COLO668 (cell line): ENCODE results near the gene EDNRA.

Experiments
- DNase-seq: peaks from one replicate; lab custom pipeline; 2025; ENCODE audit not compliant: unreplicated experiment; lab: John Stamatoyannopoulos, UW

The EDNRA gene

DNA sequence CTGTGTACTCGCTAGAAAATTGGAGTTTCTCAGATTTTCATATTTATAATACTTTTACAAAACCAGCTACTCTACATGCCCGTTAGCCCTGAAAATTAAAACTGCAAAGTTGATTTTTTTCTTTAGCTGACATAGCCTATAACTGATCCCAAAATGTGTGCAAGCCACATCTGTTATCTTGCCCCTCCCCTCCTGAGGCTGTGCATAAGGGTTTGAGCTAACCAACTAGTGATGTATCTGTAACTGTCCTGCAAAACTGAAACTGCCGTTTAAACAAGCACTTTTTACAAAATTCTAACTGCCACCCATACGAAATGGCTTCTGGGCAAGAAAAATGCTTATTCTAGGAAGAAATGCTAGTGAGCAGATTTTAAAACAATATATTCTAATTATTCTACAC lies 59.1 kb downstream of the EDNRA start:
- no peak for DNase-seq

GRCh38 chr4:147542229-147542990 lies 61.5 kb downstream of the EDNRA start:
- no peak for DNase-seq

DNA sequence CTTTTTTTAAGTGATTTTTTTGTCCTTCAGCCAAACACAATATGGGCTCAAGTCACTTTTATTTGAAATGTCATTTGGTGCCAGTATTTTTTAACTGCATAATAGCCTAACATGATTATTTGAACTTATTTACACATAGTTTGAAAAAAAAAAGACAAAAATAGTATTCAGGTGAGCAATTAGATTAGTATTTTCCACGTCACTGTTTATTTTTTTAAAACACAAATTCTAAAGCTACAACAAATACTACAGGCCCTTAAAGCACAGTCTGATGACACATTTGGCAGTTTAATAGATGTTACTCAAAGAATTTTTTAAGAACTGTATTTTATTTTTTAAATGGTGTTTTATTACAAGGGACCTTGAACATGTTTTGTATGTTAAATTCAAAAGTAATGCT lies 62.1 kb downstream of the EDNRA start:
- DNase-seq: no peak

DNA sequence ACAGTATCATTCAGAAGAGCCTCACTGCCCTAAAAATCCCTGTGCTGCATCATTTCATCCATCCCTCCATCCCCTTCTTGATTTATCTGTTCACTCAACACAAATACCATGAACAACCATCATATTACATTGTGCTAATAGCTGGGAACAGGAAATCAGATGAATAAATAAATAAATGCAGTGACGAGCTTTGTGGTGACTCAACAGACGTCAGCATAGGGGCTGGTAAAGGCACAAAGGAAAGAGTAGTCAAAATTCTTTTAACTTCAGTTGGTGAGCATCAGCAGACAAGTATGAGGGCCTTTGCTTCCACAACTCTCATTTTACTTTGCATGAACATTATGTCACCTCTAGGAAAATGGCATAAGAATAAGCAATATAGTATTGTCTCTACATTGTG lies 65.5 kb downstream of the EDNRA start:
- DNase-seq: no peak

DNA sequence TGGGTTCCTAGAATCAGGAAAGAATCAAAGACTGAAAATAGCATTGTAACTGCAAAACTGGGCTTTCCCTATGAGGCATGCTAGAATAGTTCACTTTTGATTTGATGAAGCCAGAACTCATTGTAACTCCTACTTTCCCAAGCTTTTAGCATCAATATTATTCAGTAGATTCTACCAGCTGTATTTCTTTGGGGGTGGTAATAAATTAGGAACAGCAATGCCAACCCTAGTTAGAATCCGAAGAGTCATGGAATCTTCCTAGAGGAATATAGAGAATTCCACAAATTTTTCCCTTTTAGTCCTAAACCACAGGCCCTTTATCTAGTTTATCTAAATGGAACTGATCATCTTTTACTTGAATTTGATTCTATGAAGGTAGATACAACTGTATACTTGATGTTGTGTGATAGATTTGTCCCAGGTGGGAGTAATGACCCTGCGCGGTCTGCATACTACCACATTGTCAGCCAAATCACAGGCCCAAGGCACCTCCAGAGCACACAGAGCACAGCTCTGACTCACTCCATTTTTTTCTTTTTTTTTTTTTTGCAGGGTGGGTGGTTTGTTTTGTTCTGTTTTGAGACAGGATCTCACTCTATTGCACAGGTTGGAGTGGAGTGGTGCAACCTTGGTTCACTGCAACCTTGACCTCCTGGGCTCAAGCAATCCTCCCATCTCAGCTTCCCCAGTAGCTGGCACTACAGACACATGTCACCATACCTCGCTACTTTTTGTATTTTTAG lies 66.6 kb downstream of the EDNRA start:
- no peak for DNase-seq

DNA sequence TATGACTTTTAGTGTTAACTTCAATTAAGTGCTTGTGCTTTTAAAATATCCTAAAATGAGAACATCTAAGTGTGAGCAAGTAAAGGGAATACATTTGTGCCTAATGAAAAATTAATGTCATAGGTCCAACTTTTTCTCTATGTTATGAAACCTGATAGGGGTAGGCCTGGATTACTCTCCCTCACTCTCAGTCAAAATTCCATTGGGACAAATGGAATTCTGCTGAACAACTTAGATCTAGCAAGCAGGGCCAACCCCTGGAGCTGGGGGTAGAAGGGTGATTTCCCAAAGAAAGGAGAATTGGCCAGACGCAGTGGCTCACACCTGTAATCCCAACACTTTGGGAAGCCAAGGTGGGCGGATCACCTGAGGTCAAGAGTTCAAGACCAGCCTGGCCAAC lies 67.4 kb downstream of the EDNRA start:
- DNase-seq: no peak

- no peak for DNase-seq
Observed at GRCh38 chr4:147550626-147551246, 69.8 kb downstream of the EDNRA start.

GRCh38 chr4:147560625-147561024 lies 79.7 kb downstream of the EDNRA start:
- no peak for DNase-seq

- DNase-seq: no peak
Observed at GRCh38 chr4:147566762-147567161, 85.9 kb downstream of the EDNRA start.

- no peak for DNase-seq
Observed at GRCh38 chr4:147567276-147567675, 86.4 kb downstream of the EDNRA start.

- DNase-seq: no peak
Observed at GRCh38 chr4:147570616-147571015, 89.7 kb downstream of the EDNRA start.

- no peak for DNase-seq
Observed at GRCh38 chr4:147571036-147571770, 90.3 kb downstream of the EDNRA start.

DNA sequence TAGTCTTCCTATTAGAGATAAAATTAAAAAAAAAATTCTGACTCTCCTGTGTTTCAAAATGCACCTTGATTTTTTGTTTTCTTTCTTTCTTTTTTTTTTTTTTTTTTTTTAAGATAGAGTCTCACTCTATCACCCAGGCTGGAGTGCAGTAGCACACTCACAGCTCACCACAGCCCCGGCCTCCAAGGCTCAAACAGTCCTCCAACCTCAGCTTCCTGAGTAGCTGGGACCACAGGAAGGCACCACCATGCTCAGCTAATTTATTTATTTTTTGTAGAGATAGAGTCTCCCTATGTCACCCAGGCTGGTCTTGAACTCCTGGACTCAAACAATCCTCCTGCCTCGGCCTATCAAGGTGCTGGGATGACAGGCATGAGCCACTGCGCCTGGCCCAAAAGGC lies 95.2 kb downstream of the EDNRA start:
- no peak for DNase-seq

GRCh38 chr4:147578051-147578476 lies 97.2 kb downstream of the EDNRA start:
- peak; percentile 21 for DNase-seq

GRCh38 chr4:147578593-147578992 lies 97.7 kb downstream of the EDNRA start:
- no peak for DNase-seq

DNA sequence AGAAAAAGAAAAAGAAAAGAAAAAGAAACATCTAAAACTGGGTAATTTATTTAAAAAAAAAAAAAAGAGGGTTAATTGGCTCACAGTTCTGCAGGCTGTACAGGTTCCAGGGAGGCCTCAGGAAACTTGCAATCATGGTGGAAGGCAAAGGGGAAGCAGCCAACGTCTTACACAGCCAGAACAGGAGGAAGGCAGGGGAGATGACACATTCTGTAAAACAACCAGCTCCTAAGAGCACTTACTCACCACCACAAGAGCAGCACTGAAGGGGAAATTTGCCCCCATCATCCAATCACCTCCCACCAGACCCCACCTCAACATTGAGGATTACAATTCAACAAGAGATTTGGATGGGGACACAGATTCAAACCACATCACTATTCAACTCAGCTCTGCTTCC lies 99.5 kb downstream of the EDNRA start:
- no peak for DNase-seq

DNA sequence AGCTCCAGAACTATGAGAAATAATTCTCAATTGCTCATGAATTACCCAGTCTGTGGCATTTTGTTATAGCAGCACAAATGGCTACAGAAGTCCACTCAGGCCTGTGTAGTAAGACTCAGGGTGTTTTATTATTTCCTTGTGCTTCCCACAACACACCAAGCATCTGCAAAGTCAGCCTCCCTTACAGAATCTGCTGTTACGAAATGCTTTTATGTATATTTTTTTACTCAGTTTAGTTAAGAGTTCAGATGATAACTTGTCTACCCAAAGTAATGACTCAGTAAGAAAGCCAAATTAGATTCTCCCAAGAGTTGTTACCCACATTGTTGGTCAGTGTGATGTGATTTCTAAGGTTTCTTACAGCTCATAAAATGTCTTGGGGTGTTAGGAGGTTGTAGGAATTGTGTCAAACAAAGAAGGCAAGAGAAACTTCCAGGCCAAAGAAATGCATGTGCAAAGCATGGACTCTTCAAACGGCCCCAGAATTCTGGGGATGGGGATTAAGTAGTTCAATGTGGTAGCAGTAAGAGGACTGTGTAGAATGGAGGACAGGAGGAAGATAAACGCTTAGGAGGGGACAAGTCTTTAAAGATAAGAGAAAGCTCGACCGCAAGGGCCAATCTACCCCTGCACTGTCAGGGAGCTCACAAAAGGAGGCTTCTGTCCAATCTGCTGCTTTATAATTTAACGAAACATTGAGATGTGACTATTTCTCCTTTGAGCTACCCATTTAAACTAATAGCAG lies 100.9 kb downstream of the EDNRA start:
- no peak for DNase-seq

GRCh38 chr4:147582386-147583060 lies 101.6 kb downstream of the EDNRA start:
- no peak for DNase-seq

DNA sequence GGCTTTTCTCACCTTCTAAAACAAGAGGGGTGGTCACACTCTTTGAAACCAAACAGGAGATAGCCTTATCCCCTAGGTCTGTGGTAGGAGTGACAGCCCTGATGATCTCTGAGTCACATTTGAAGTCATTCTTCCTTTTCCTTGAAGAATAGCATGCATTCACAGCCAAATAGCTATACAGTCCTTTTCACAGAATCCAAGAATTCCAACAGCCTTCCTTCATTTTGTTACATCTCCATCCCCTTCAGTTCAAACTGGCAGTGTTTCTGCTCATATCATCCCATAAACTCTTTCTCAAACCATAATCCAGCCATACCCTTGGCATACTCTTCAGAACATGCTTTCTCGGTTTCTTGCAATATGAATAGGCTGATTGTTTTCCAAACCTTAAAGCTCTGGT lies 103.0 kb downstream of the EDNRA start:
- DNase-seq: no peak

DNA sequence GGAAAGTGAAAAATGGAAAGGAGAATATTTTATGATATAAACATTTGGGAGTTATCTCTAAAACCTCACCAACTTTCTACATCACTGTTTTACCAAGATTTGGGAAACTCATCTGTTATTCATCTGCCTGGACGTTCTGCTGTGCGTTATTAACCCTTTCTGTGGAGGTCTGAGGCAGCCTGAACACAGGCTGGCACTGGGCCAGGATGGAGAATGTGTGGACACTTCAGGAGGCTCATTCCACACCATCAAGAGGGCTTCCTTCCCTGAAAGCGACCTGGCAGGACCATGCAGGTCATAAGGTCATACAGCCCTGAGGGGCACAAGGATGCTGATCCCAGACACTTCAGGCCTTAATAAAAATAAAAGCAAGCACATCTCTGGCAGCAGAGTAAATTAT lies 105.1 kb downstream of the EDNRA start:
- no peak for DNase-seq
